Measurements from ENCODE around the gene LMF1. TPM values are rescaled to one million over a fixed set of nuclear protein-coding genes. Genes with fewer than 3 reads are reported as not detected.

LMF1 gene
- polyA plus RNA-seq, 1 donor from 2014 or later = 16.2 TPM

DNA sequence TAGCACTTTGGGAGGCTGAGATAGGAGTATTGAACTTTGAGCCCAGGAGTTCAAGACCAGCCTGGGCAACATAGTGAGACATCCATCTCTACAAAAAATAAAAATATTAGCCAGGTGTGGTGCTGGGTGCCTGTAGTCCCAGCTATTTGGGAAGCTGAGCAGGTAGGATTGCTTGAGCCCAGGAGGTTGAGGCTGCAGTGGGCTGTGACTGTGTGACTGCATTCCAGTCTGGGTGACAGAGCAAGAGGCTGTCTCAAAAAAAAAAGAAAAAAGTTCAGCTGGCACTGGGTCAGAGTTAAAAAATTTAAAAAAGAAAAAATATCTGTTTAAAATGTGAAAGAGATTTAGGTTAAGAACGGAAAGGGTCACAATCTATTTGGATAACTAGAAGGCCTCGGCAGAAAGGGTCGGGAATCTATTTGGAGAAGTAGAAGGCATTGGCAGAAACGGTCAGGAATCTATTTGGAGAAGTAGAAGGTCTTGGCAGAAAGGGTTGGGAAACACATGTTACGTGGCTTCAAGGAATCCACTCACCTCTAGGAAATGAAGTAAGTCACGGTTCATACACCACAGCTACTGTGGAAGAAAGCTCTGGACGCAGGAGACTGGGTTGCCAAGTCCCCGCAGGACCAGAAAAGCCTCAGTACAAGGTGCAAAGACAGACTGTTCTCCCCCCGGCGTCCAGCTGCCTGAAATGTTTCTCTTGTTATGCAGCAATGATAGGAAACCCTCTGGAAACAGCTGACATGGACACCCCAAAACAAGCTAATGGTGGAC lies 25.3 kb downstream of the LMF1 start:
- Histone ChIP-seq H3K4me2 (ENCODE audit: low read length) (no peak overlapping the region), H3F3A (ENCODE audit: insufficient read depth, low read length, poor library complexity, severe bottlenecking) (no peaks in the 10 kb centered on the region)

DNA sequence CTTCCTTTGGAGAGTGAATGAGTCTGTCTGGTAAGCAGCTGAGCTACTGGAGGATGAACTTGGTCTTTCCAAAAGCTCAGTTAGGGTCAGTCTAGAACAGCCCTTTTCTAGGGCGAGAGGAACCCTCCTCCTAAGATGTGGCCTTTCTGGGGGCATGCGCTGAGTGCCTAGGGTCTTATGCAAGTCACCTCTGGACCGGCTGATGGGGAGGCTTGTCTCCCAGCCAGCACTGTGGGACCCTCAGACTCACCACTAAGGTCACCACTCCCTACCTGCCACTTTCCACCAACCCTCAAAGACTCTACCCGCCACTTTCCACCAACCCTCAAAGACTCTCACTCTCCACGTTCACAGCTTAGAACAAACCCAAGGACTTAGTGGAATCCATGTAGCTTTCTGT lies 26.8 kb downstream of the LMF1 start:
- Histone ChIP-seq H3K9ac (ENCODE audit: low read length) (no peak overlapping the region), H3K9me2 (ENCODE audit: insufficient read depth, low read length) (no peaks in the 10 kb centered on the region), H3K4me3 (ENCODE audit: low read length) (no peak overlapping the region), H4K20me1 (ENCODE audit: insufficient read depth) (no peaks in the 10 kb centered on the region), H3K36me3 (ENCODE audit: insufficient read depth, low read length) (peaks cover 6% of the 10 kb centered on the region), H3F3A (ENCODE audit: insufficient read depth, low read length, poor library complexity, severe bottlenecking) (no peaks in the 10 kb centered on the region), H3K9me3 (ENCODE audit: low read length) (no peaks in the 10 kb centered on the region), H3K79me2 (replicated peaks; ENCODE audit: insufficient read depth, low read length) (no peaks in the 10 kb centered on the region), H3K27ac (ENCODE audit: low read length) (no peak overlapping the region), H3K27me3 (ENCODE audit: insufficient read depth, low read depth, low read length) (no peaks in the 10 kb centered on the region), H2AFZ (ENCODE audit: low read depth, low read length) (no peak overlapping the region), H3K4me2 (ENCODE audit: low read length) (no peak overlapping the region)
- TF ChIP-seq SMC3 (conservative IDR thresholded peaks at IDR 0.05; ENCODE audit: poor library complexity) (no peak), RAD21 (conservative IDR thresholded peaks at IDR 0.05) (no peak), TAF1 (IDR thresholded peaks at IDR 0.05; ENCODE audit: low read depth) (no peak), MXI1 (conservative IDR thresholded peaks at IDR 0.05; ENCODE audit: poor library complexity, severe bottlenecking) (no peak), POLR2AphosphoS5 (IDR thresholded peaks at IDR 0.05) (no peak), EP300 (conservative IDR thresholded peaks at IDR 0.05; ENCODE audit: poor library complexity, severe bottlenecking) (no peak), EZH2 (IDR thresholded peaks at IDR 0.05; ENCODE audit: borderline replicate concordance, insufficient read depth, low read length, poor library complexity, severe bottlenecking) (no peak)
- TF ChIP-seq, protein P1, sequence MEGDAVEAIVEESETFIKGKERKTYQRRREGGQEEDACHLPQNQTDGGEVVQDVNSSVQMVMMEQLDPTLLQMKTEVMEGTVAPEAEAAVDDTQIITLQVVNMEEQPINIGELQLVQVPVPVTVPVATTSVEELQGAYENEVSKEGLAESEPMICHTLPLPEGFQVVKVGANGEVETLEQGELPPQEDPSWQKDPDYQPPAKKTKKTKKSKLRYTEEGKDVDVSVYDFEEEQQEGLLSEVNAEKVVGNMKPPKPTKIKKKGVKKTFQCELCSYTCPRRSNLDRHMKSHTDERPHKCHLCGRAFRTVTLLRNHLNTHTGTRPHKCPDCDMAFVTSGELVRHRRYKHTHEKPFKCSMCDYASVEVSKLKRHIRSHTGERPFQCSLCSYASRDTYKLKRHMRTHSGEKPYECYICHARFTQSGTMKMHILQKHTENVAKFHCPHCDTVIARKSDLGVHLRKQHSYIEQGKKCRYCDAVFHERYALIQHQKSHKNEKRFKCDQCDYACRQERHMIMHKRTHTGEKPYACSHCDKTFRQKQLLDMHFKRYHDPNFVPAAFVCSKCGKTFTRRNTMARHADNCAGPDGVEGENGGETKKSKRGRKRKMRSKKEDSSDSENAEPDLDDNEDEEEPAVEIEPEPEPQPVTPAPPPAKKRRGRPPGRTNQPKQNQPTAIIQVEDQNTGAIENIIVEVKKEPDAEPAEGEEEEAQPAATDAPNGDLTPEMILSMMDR (IDR thresholded peaks at IDR 0.05; ENCODE audit: poor library complexity, severe bottlenecking) = no peak
- TF ChIP-seq, protein P2, sequence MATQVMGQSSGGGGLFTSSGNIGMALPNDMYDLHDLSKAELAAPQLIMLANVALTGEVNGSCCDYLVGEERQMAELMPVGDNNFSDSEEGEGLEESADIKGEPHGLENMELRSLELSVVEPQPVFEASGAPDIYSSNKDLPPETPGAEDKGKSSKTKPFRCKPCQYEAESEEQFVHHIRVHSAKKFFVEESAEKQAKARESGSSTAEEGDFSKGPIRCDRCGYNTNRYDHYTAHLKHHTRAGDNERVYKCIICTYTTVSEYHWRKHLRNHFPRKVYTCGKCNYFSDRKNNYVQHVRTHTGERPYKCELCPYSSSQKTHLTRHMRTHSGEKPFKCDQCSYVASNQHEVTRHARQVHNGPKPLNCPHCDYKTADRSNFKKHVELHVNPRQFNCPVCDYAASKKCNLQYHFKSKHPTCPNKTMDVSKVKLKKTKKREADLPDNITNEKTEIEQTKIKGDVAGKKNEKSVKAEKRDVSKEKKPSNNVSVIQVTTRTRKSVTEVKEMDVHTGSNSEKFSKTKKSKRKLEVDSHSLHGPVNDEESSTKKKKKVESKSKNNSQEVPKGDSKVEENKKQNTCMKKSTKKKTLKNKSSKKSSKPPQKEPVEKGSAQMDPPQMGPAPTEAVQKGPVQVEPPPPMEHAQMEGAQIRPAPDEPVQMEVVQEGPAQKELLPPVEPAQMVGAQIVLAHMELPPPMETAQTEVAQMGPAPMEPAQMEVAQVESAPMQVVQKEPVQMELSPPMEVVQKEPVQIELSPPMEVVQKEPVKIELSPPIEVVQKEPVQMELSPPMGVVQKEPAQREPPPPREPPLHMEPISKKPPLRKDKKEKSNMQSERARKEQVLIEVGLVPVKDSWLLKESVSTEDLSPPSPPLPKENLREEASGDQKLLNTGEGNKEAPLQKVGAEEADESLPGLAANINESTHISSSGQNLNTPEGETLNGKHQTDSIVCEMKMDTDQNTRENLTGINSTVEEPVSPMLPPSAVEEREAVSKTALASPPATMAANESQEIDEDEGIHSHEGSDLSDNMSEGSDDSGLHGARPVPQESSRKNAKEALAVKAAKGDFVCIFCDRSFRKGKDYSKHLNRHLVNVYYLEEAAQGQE (IDR thresholded peaks at IDR 0.05; ENCODE audit: borderline replicate concordance) = no peak

More for the DNA sequence above, 25.3 kb downstream of the LMF1 start:
- no peak overlapping the region for H3K4me3 ChIP-seq (ENCODE audit: low read length)
- no peak overlapping the region for H3K9ac ChIP-seq (ENCODE audit: low read length)
- no peaks in the 10 kb centered on the region for H3K9me3 ChIP-seq (ENCODE audit: low read length)
- H3K9me2 ChIP-seq (ENCODE audit: insufficient read depth, low read length) = no peaks in the 10 kb centered on the region
- no peaks in the 10 kb centered on the region for H3K36me3 ChIP-seq (ENCODE audit: insufficient read depth, low read length)
- no peaks in the 10 kb centered on the region for H3K27me3 ChIP-seq (ENCODE audit: insufficient read depth, low read depth, low read length)
- no peak overlapping the region for H3K27ac ChIP-seq (ENCODE audit: low read length)
- H2AFZ ChIP-seq (ENCODE audit: low read depth, low read length) = no peak overlapping the region
- H4K20me1 ChIP-seq (ENCODE audit: insufficient read depth) = no peaks in the 10 kb centered on the region
- H3K79me2 ChIP-seq (replicated peaks; ENCODE audit: insufficient read depth, low read length) = no peaks in the 10 kb centered on the region
- no peak for TF ChIP-seq SMC3 (conservative IDR thresholded peaks at IDR 0.05; ENCODE audit: poor library complexity)
- TF ChIP-seq POLR2AphosphoS5 (IDR thresholded peaks at IDR 0.05) = no peak
- TF ChIP-seq TAF1 (IDR thresholded peaks at IDR 0.05; ENCODE audit: low read depth) = no peak
- TF ChIP-seq EP300 (conservative IDR thresholded peaks at IDR 0.05; ENCODE audit: poor library complexity, severe bottlenecking) = no peak
- no peak for TF ChIP-seq RAD21 (conservative IDR thresholded peaks at IDR 0.05)

Measured in neural cell (in vitro differentiated cells).